HCT116 (cell line): Measurements from ENCODE around the gene RHEB.

Experiments
- CEBPB ChIP-seq: IDR thresholded peaks from 2 replicates; pipeline ENCODE4 v1.6.1; 2012; ENCODE audit warnings: low read depth
- CTCF ChIP-seq, 3 experiments: fragments of 200-600 bp in 1 of 3; sonication (generic) in 1 of 3; IDR thresholded peaks in 2 of 3; conservative IDR thresholded peaks in 1 of 3; 2 replicates each; pipeline ENCODE4 v1.5.1; 2012 to 2017; ENCODE audit warnings: low read depth in 2 of 3, low read length in 2 of 3, antibody characterized with exemption in 1 of 3, borderline replicate concordance in 1 of 3, control low read depth in 1 of 3, mild to moderate bottlenecking in 1 of 3, mixed read lengths in 1 of 3, mixed run types in 1 of 3, moderate library complexity in 1 of 3; ENCODE audit not compliant: insufficient read depth in 1 of 3
- EZH2phosphoT487 ChIP-seq: fragments of 200-600 bp; IDR thresholded peaks from 2 replicates; pipeline ENCODE4 v1.6.1; 2018; ENCODE audit warnings: antibody characterized with exemption, borderline replicate concordance
- POLR2AphosphoS5 ChIP-seq: IDR thresholded peaks from 2 replicates; pipeline ENCODE4 v1.6.1; 2011; ENCODE audit warnings: mild to moderate bottlenecking, low read depth, low read length, moderate library complexity
- TCF7L2 ChIP-seq: IDR thresholded peaks from 2 replicates; pipeline ENCODE4 v1.7.0; 2011; ENCODE audit warnings: borderline replicate concordance, inconsistent platforms; ENCODE audit not compliant: insufficient read depth, insufficient read length; ENCODE audit errors: extremely low read depth
- YY1 ChIP-seq: IDR thresholded peaks from 2 replicates; pipeline ENCODE4 v1.6.1; 2011; ENCODE audit warnings: low read length, low read depth, moderate library complexity, mild to moderate bottlenecking; ENCODE audit not compliant: insufficient replicate concordance; ENCODE audit errors: extremely low read depth
- ZBTB33 ChIP-seq: IDR thresholded peaks from 2 replicates; pipeline ENCODE4 v1.6.1; 2011; ENCODE audit warnings: mild to moderate bottlenecking, low read length, moderate library complexity; ENCODE audit not compliant: insufficient replicate concordance; ENCODE audit errors: extremely low read depth

- TF ChIP-seq CTCF (IDR thresholded peaks at IDR 0.05 in 2 of 3, conservative IDR thresholded peaks at IDR 0.05 in 1 of 3; ENCODE audit: borderline replicate concordance in 1 of 3, insufficient read depth in 1 of 3, low read depth in 2 of 3, low read length in 2 of 3) (no peak), POLR2AphosphoS5 (no peak), EZH2phosphoT487 (no peak), TCF7L2 (no peak), YY1 (no peak), ZBTB33 (no peak), CEBPB (no peak)
Measured at GRCh38 chr7:151488096-151488495, 31.6 kb downstream of the RHEB start.
